GM19238 (cell line): ENCODE results near the gene KCNQ4.

ENCODE experiments used
- DNase-seq: peaks from one replicate; pipeline ENCODE4 v3.0.0; 2011; ENCODE audit warnings: low spot score; ENCODE audit not compliant: insufficient read length

The KCNQ4 gene

DNA sequence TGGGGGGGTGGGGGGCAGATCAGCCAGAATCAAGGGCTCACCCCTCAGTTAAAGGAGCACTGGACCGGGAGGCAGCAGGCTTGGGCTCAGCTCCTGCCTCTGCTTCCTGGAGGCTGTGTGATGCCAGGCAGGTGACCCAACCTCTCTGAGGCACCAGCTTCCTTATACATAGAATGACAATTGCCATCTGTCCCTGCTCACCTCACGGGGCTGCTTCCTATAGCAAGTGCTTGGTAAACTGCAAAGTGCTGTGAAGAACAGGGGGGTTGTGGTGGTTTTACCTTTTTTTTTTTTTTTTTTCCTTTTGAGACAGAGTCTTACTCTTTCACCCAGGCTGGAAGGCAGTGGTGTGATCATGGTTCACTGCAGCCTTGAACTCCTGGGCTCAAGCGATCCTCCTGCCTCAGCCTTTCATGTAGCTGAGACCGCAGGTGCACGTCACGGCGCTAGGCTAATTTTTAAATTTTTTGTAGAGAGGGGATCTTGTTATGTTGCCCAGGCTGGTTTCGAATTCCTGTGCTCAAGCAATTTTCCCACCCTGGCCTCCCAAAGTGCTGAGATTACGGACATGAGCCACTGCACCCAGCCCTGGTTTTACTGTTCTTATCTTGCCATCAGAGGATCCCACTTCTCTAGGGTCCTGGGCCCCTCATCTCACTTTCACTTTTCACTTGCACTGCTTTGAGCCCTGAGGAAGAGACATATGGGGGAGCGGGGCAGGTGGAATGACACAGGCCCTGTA is 11.6 kb downstream of the KCNQ4 start:
- DNase-seq = no peak

GRCh38 chr1:40795811-40796586 is 12.4 kb downstream of the KCNQ4 start:
- no peak for DNase-seq

- no peak for DNase-seq
These were observed 13.5 kb downstream of the KCNQ4 start for GRCh38 chr1:40796939-40797667.

DNA sequence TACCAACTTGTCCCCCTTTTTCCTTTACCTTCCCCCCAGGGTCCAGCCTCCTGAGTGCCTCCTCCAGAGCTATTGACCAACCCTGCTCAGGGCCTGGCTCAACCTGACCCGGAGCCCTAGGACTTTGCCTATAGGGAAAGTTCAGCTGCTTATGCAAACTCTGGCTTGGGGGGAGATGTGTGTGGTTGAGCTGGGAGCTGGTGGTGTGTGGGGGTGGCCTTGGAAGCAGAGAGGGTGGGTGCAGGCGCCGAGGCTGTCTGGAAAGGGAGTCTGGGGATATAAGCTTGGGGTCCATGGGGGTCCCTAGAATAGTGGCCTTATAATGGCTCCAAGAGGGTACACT is 14.1 kb downstream of the KCNQ4 start:
- no peak for DNase-seq

DNA sequence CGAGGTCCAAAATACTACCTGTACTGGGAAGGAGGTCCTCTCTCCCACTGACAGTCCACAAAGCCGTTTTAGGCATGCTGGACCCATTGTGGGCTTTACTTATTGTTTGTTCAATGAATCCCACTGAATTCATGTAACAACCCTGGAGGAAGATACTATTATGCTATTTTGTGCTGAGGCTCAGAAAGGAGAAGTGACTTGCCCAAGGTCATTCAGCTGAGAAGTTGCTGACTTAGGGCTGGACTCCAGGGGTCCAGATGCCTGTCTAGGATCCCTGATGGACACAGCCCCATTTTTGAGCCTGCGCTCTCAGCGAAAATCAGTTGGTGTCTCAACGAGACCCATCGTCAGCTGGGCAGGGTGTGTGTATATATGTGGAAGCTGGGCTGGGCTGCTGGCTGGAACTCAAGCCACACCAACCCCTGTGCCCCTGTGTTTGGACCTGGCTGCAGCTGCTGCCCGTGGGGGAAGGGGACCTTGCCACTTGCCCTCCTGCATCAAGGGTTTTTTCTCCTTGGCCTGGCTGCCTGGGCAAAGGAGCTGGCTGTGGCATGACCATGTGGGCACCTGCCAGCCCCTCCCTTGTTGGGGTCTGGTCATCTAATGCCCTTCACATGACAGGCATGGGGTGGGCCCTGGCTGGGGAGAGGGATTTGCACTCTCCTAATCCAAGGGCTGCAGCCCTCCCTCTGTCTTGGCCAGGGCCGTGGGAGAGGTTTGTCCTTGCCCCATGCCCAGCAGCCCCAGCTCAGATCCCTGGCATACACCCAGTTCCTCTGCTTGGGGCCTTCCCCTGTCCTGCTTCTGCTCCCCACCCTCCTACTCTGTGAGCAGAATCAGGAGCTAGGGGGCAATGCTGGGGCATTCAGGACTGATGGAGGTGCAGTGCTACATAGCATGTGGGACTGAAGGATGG is 15.0 kb downstream of the KCNQ4 start:
- no peak for DNase-seq

DNA sequence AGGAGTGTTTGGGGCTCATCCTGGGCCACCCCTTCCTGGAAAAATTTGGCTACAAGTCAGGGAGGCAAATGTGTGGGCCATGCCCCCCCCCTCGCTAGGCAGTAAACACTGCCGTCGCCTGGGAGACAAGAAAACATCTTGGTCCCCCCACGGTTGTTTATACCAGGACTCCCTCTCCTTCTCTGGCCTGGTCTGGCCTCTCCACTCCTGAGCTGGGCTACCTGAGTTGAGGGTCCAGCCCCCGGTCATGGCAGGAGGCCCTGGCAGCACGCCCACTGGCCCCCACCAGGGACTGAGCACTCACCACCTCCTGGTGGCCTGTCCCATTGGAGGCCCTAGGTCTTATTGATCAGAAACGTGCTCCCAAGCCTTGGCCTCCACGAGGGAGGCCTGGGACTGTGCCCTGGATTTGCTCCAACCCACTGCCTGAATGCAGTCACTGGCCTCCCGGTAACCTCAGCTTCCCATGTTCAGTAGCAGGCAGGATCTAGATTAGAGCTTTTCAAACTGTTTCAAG is 15.8 kb downstream of the KCNQ4 start:
- no peak for DNase-seq

GRCh38 chr1:40801742-40802077 is 18.1 kb downstream of the KCNQ4 start:
- DNase-seq = no peak

DNA sequence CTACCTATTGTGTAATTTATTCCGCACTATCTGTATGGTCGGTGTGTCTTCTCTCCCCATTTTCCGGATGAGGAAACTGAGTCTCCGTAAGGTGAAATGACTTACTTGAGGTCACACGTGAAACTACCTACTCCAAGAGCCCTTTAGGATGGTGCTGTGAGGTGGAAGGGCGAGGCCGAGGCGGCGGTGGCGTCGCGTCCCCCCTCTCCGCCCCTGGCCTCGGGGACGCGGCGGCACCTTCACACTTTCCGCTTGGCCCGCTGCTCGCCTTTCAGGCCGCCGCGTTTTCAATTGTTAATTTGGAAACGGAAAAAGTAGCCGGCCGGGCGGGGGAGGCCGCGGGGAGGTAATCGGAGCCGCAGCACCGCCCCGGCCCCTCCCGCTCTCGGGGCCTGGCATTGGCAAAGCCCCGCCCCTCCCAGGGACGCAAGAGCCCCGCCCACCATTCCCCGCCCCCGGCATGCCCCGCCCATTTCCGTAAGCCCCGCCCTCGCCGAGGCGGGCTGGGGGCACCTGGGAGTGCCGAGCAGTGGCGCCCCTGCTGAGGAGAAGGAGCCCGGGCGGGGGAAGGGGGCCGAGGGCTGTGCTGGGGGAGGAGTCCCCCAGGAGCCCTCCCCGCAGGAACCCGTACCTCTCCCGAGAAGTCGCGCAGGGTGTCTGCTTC is 18.6 kb downstream of the KCNQ4 start:
- DNase-seq = peak; percentile 84

- DNase-seq = no peak
These were observed 19.1 kb downstream of the KCNQ4 start for GRCh38 chr1:40802742-40803113.

GRCh38 chr1:40803447-40803846 is 19.9 kb downstream of the KCNQ4 start:
- no peak for DNase-seq

GRCh38 chr1:40803902-40804301 is 20.3 kb downstream of the KCNQ4 start:
- no peak for DNase-seq

GRCh38 chr1:40806240-40806639 is 22.7 kb downstream of the KCNQ4 start:
- DNase-seq = no peak

GRCh38 chr1:40806731-40807695 is 23.4 kb downstream of the KCNQ4 start:
- DNase-seq = no peak

DNA sequence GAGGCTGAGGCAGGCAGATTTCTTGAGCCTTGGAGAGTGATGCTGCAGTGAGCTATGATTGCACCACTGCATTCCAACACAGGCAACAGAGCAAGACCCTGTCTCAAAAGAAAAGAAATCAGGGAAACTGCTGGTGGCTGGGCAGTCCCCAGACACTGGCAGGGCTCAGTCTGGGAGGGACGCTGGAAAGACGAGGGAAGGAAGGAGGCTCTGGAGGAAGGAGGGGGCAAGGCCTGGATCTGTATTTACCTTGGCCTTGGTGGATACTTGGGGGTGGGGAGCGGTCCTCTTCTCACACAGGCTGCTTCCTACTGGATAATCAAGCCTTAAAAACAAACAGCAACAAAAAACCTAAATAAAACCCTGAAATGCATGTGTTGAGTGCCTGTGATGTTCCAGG is 24.4 kb downstream of the KCNQ4 start:
- no peak for DNase-seq

GRCh38 chr1:40808444-40808843 is 24.9 kb downstream of the KCNQ4 start:
- DNase-seq = no peak

DNA sequence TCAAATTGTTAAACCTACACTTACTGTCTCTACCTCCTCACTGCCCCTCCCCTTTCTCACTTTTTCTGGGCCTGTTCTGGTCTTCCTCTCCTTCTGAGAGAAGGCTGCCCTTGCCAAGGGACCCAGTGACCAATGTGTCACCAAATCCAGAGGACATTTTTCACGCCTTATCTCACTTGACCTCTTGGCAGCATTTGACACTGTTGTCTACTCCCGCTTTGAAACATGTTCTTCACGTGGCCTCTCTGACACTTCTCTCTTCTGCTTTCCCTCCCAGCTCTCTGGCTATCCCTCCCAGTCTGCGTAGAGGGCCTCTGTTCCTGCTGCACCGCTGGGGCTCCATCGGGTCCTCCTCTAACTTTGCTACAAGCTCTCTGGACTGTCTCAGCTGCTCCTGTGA is 25.3 kb downstream of the KCNQ4 start:
- DNase-seq = no peak

DNA sequence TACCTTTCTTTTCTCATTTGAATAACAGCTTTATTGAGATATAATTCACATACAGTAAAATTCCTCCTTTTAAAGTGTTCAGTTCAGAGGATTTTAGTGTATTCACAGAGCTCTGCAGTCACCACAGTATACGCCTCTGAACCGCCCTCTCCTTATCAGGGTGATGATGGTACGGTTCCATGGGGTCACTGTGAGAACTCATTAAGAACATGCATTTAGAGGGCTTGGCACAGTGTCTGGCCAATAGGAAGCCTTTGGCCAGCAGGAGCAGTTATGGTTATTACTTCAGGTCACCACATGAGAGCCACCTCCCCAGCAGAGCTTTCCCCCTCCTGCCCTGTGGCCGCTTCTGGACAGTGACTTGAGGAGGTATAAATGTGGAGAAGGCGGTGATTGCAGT is 27.3 kb downstream of the KCNQ4 start:
- no peak for DNase-seq

GRCh38 chr1:40815420-40815819 is 31.8 kb downstream of the KCNQ4 start:
- DNase-seq = no peak

GRCh38 chr1:40817791-40818263 is 34.2 kb downstream of the KCNQ4 start:
- DNase-seq = no peak
